Measurements from ENCODE around the gene NSUN4. TPM values are rescaled to one million over a fixed set of nuclear protein-coding genes. Genes with fewer than 3 reads are reported as not detected.

NSUN4 gene
- total RNA-seq, 1 experiment from 2014 or later, result 20.4 TPM

DNA sequence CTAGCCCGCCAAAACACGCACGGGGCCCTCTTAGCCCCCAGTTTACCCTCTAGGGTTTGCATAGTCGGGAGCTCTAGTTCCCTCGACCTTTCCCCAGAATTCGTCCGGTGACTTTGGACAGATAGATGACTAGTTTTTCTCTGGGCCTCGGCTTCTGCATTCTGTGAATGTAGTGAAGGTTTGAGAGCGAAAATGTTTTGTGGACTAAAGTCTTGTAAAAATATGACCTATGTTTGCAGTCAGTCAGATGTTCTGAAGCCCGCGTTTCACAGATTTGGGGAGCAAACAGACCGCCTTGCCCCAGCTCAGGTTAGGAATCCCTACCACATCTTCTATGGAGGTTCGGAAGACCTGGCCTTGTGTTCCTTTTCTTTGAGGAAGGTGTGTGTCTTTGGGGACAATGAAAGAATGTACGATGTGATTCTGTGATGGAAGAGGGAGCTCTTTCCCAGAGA is 36.7 kb upstream of the NSUN4 start:
- peaks cover 28 to 33% (median 30%) of the 10 kb centered on the region in 3 experiments for H3K36me3 Mint-ChIP-seq (ENCODE audit: insufficient read depth in 1 of 3, low read depth in 3 of 3)
- Histone ChIP-seq H2BK15ac (ENCODE audit: low read depth, low read length) (no peak overlapping the region), H3K56ac (ENCODE audit: insufficient read length, low read depth, low read length) (peak overlapping the region; percentile 78), H4K8ac (replicated peaks; ENCODE audit: insufficient read length, low read depth, low read length) (no peak overlapping the region), H3K14ac (ENCODE audit: insufficient read depth, low read length) (0 out of 2 replicates have a peak overlapping the region, but pooled peaks have one; percentile 60), H3K9ac (ENCODE audit: extremely low read depth, insufficient read length, low read length) (peak overlapping the region; percentile 98), H4K20me1 (ENCODE audit: control insufficient read depth, insufficient read depth, insufficient read length) (no peaks in the 10 kb centered on the region), H3K9me3 (ENCODE audit: control insufficient read depth, low read depth, low read length) (no peaks in the 10 kb centered on the region), H3K4me2 (ENCODE audit: insufficient read depth, insufficient read length, low read length) (peak overlapping the region; percentile 75), H3K23ac (ENCODE audit: insufficient read length, low read depth, low read length) (no peak overlapping the region), H2BK120ac (ENCODE audit: low read depth, low read length, poor library complexity, severe bottlenecking) (no peak overlapping the region), H3K4me1 (ENCODE audit: insufficient read depth, low read length) (no peaks in the 10 kb centered on the region), H3K79me1 (ENCODE audit: insufficient read depth, low read depth, low read length, poor library complexity, severe bottlenecking) (peaks cover 7% of the 10 kb centered on the region), H2AK5ac (ENCODE audit: insufficient read length, low read length) (no peak overlapping the region), H3T11ph (ENCODE audit: low read length) (no peak overlapping the region), H2BK5ac (ENCODE audit: insufficient read length, low read length) (no peak overlapping the region), H4K5ac (ENCODE audit: insufficient read length, low read depth, low read length) (peak overlapping the region; percentile 1), H2BK12ac (ENCODE audit: insufficient read length, low read depth, low read length) (no peak overlapping the region), H3K4ac (ENCODE audit: low read depth, low read length) (no peak overlapping the region), H3K27me3 (ENCODE audit: insufficient read depth, low read length) (no peaks in the 10 kb centered on the region), H3K18ac (ENCODE audit: insufficient read length, low read depth, low read length) (peak overlapping the region; percentile 75), H4K91ac (ENCODE audit: insufficient read length, low read depth, low read length) (no peak overlapping the region), H3K79me2 (ENCODE audit: insufficient read depth, low read length) (peaks cover 52% of the 10 kb centered on the region; the same call in 1 of the 2 replicates), H2AFZ (ENCODE audit: low read length) (no peak overlapping the region), H3K27ac (ENCODE audit: insufficient read length, low read depth, low read length) (peak overlapping the region; percentile 6), H2BK20ac (ENCODE audit: low read depth, low read length, poor library complexity, severe bottlenecking) (no peak overlapping the region), H3K23me2 (ENCODE audit: insufficient read length, low read depth, low read length, poor library complexity, severe bottlenecking) (peaks cover 13% of the 10 kb centered on the region)
- TF ChIP-seq, protein P1, sequence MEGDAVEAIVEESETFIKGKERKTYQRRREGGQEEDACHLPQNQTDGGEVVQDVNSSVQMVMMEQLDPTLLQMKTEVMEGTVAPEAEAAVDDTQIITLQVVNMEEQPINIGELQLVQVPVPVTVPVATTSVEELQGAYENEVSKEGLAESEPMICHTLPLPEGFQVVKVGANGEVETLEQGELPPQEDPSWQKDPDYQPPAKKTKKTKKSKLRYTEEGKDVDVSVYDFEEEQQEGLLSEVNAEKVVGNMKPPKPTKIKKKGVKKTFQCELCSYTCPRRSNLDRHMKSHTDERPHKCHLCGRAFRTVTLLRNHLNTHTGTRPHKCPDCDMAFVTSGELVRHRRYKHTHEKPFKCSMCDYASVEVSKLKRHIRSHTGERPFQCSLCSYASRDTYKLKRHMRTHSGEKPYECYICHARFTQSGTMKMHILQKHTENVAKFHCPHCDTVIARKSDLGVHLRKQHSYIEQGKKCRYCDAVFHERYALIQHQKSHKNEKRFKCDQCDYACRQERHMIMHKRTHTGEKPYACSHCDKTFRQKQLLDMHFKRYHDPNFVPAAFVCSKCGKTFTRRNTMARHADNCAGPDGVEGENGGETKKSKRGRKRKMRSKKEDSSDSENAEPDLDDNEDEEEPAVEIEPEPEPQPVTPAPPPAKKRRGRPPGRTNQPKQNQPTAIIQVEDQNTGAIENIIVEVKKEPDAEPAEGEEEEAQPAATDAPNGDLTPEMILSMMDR (conservative IDR thresholded peaks at IDR 0.05), result no peak
- peak overlapping the region; percentile 95 to 99 (median 97) for H3K27ac Mint-ChIP-seq
- peaks cover 0 to 3% of the 10 kb centered on the region in 2 experiments; a peak in 1 of 5 replicates for H3K9me3 Mint-ChIP-seq
- WGBS (ENCODE audit: extremely low coverage, insufficient read length, low lambda C conversion rate), result no CpG with 5 or more reads among the region's 14 CpGs
- peak overlapping the region; percentile 100 for H3K4me3 Mint-ChIP-seq
- no peak for DNase-seq
- peaks cover 42 to 58% of the 10 kb centered on the region in 2 experiments for H3K4me1 Mint-ChIP-seq
- H3K27me3 Mint-ChIP-seq (ENCODE audit: low read depth), result no peaks in the 10 kb centered on the region; the same call in 1 of the 2 replicates
